Stimulated activated CD4-positive, alpha-beta T cell treated with anti-CD3 and anti-CD28 coated beads, Interleukin-12 subunit alpha, Interleukin-12 subunit beta, amount 100 ng/mL, for 48 hours (primary cell): ENCODE measurements around the gene SMPX.

Experiments used
- DNase-seq, 3 donors: peaks; one replicate each; pipeline ENCODE4 v3.0.0-alpha.2; 2020; ENCODE audit warnings: low read depth in 2 of 3, low spot score in 1 of 3

The SMPX gene

GRCh38 chrX:21658746-21659145 lies 99.2 kb downstream of the SMPX start:
- peak in 1 of 3 donors; percentile 6 for DNase-seq

- no peak for DNase-seq
Measured at GRCh38 chrX:21658152-21658737, 99.7 kb downstream of the SMPX start, which contains the start of gene KLHL34. Gene KLHL34, minus strand, starts transcription at chrX:21658330. Its CDS starts 542 bp downstream, at chrX:21657788.

- no peak for DNase-seq
Measured at GRCh38 chrX:21657318-21658151, 100.4 kb downstream of the SMPX start.

- no peak for DNase-seq
Measured at GRCh38 chrX:21656587-21657317, 101.2 kb downstream of the SMPX start.
